ENCODE measurements around the gene ZBTB49.
"Not testable (repeated sequence)": the region's sequence is repeated elsewhere in the genome, so short reads cannot be mapped to it uniquely, and the experiment has no call there.

ZBTB49 gene

DNA sequence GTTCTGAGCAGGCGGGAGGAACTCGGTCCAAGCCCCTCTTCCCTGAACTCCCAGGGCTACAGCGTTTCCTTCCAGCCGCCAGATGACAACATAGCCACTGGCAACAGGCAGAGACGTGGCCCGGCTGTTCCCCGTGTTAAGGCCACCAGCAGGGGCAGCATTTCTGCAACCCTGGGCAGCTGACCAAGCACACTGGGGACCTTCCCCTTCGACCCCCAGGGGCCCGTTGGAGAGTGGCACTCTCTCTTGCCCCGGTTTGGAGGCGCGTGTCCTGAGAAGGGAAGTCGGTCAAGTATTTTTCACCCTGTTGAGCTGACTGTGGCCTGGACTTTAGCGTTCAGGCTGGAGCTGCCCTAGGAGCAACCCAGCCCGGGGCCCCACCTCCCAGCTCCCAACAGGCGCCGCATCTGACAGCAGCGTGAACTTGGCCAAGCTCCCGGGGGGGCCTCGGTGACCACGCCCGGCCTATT is 37.6 kb downstream of the ZBTB49 start:
- no peak for DNase-seq

DNA sequence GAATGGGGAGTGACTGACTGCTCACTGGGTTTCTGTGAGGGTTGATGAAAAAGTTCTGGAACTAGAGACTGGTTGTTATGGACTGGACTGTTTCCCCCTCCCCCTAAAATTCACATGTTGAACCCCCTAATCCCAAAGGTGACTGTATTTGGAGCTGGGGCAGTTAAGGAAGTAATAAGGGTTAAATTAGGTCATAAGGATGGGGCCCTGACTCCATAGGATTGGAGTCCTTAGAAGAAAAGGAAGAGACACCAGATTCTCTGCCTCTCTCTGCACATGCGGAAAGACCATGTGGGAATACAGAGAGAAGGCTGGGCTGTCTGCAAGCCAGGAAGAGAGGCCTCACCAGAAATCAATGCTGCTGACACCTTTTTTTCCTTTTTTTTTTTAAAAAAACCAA is 38.2 kb downstream of the ZBTB49 start:
- DNase-seq = no peak

DNA sequence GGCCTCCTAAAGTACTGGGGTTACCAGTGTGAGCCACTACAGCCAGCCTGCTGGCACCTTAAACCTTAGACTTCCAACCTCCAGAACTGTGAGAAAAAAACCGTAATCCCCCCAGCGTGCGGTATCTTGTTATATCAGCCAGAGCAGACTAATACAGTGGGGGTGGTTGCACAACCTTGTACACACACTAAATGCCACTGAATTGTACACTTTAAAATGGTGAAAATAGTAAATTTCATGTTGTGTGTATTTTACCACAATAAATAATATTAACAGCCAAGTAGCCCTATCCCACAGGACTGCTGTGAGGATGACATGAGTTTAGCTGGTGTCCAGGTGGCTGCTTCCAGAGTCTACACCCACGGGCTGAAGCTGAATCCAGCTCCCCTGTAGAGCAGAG is 38.8 kb downstream of the ZBTB49 start:
- DNase-seq = no peak

DNA sequence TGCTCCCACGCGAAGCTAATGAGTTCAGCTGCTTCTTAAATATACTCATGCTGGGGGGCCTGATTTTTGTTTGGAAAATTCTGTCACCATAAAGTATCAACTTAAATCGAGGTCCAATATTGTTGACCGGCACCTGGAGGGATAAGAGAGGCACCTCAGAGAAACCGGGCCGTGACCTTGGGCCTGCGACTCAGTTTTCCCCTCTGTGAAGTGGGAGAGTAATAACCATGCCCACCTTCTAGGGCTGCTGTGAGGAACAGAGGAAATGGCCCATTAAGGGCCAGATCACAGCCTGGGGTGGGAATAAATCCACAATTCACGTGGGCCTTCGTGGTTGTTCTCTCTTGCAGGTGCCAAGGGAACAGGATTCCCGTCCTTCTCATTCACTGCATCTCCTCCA is 39.4 kb downstream of the ZBTB49 start:
- no peak for DNase-seq

DNA sequence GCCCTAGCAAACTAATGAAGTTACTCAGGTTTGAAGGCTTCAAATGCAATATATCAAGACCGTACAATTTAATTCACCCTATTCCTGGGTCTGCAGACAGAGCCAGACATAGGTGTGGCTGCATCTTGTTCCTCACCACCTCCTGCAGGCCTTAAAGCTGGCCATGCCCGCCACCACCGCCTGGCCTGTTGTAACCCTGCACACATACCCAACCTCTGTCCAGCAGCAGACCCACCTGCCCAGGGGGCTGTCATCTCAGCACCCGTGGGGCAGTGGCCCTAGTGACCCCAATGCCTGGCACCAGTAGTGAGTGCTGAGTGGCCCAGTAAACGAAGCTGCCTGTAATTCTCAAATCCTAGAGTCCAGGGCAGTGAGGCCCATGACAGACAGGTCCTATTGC is 40.7 kb downstream of the ZBTB49 start:
- DNase-seq = no peak

DNA sequence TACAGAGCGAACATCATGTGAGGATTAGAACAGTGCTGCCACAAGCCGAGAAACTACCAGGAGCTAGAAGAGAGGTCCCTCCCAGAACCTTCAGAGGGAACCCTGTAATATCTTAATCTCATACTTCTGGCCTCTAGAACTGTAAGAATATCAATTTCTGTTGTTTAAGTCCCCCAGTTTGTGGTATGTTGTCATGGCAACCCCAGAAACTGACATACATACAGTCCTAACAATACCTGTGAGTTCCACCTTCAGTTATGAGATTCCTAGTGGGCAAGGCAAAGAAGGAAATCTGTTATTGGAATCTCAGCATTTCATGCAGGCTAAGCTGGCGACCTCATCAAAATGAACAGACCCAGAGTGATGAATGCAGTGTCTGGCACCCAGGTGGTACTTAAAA is 42.5 kb downstream of the ZBTB49 start:
- no peak for DNase-seq

DNA sequence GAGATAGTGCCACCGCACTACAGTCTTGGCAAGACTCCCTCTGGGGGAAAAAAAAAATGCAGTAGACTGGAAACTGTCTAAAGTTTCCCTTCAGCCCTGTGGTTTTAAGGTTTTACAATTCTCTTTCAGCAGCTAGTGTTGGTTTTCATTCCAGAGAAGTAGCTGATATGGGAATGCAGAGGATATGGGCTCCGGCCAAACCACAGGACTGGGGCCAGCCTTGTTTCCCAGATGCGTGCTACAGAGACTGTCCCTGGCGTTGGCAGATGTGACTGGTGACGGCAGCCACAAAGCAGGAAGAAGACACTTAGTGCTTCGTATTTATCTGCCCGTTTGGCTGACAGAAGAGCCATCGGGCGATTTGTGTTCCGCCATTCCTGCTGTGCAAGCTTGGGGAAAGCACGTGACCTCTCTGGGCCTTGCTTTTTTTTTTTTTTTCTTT is 43.2 kb downstream of the ZBTB49 start:
- no peak for DNase-seq

DNA sequence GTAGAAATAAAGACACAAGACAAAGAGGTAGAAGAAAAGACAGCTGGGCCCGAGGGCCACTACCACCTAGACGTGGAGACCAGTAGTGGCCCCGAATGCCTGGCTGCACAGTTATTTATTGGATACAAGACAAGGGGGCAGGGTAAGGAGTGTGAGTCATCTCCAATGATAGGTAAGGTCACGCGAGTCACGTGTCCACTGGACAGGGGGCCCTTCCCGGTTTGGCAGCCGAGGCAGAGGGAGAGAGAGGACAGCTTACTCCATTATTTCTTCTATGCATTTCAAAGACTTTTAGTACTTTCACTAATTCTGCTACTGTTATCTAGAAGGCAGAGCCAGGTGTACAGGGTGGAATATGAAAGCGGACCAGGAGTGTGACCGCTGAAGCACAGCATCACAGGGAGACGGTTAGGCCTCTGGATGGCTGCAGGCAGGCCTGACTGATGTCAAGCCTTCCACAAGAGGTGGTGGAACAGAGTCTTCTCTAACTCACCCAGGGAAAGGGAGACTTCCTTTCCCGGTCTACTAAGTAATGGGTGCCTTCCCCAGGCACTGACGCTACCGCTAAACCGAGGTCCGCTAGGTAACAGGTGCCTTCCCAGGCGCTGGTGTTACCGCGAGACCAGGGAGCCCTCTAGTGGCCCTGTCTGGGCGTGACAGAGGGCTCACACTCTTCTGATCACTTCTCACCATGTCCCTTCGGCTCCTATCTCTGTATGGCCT is 44.9 kb downstream of the ZBTB49 start:
- DNase-seq = peak; percentile 59

DNA sequence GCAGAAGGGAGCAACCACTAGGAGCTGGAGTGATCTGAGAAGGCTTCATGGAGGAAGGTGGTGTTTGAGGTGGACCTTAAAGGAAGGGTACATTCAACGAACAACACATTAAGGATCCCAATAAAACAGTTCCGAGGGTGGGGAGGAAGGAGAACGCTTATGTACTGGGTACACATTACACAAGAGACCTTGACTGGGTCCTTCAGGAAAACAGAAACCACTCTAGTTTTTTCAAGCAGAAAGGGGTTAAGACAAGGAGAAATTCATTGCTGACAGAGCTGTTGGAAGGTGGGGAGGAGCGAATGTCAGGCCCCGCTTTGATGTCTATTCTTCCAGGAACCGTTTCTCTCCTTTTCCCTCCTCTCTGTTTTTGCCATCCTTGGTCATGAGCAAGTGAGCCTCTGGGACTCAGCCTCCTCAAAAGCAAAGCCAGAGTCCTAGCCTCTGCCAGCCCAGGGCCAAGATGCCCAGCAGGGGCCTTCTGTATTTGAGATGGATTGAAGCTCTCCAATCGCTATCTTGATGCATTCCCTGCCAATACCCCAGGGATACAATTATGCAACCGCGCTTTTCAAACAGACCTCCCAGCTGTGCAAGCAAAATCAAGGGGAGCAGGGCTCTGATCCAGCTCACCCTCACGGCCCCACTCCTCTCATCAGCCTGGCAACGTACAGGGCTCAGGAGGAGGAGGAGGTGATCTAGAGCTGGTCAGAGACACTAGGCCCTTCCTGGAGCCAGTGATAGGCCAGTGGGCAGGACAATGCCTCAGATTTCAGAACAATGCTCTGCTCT is 48.4 kb downstream of the ZBTB49 start:
- no peak for DNase-seq

DNA sequence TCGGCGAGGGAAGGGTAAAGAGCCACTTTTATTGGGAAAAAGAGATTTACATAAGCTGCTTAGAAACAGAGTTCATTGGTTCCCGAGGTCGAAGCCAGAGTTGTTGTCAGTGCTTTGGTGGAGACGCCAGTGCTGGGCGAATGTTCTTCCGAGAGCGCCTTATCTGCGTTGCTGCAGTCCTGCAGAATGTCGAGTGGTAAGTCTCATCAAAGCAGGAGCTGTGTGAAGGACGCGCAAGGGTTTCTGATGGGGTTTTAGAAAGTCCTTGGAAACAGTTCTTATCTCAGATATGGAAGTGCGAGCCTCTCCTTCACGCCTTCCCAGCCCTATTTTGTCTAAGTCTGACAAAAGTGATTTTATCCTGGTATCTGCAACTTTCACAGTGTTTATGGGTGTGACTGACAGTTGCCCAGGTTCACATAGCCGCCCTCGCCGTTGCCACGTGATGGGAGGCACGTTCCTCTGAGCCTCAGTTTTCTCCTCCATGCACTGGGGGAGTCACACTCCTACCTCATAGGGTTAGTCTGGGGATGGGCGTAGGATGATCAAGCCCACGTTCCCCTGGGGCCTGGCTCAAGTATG is 49.5 kb downstream of the ZBTB49 start:
- no peak for DNase-seq

DNA sequence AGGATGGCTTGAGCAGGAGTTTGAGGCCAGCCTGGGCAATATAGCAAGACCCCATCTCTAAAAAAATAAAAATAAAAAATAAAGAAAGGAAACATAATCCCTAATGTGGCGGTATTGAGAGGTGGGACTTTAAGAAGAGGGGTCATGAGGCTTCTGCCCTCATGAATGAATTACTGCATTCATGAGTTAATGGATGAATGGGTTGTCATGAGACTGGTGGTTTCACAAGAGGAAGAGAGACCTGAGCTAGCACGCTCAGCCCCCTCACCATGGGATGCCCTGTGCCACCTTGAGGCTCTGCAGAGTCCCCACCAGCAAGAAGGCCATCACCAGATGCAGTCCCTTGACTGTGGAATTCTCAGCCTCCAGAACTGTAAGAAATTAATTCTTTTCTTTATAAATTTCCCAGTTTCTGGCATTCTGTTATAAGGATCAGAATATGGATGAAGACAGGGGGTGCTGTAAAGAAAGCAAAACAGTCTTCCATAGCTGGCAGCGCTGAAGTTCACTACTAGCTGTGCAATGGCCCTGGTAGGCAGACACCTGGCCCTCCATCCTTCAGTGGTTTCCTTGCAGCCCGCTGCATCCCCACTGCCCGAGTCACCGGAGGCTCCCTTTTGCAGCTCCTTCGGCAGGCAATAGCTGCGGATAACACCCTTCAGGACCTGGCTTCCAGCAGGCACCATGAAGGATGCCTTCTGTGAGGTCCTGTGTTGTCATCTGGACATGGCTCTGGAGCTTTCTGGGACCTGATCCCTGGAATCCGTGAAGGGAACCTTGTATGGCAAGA is 52.0 kb downstream of the ZBTB49 start:
- no peak for DNase-seq

DNA sequence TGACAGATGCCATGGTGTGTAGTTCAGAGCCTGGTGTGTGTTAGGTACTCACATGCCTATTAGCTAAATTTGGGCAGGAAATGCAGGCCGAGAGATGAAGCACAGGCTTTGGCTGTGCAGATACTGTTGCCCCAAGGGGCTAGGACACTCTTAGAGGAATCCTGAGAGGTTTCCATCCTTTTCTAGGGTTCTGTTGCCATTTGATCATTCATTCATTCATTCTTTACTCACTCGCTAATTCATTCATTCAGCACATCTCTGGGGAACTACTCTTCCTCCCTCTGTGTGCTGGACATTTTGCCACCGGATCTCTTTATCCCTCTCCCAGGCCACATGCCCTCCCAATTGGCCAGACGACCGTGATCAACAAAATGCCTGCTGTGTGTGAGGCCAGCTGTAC is 53.0 kb downstream of the ZBTB49 start:
- no peak for DNase-seq

DNA sequence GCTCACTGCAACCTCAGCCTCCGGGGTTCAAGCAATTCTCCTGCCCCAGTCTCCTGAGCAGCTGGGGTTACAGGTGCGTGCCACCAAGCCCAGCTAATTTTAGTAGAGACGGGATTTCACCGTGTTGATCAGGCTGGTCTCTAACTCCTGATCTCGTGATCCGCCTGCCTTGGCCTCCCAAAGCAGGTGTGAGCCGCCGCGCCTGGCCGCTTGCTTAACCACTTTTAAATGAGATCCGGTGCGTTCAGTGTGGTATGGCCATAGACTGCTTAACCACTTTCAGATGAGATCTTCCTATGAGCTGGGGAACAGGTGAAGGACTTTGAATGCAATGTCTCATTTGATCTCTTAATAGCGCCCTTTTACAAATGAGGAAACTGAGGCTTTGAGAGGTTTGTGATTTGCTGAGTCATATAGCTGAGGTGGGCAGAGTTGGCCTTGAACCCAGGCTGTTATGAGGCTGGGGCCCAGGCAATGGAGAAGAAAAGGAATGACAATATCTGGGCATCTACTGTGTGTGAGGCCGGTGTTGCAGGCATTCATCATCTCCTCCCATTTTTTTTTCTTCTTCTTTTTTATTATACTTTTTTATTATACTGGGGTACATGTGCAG is 55.0 kb downstream of the ZBTB49 start:
- no peak for DNase-seq

DNA sequence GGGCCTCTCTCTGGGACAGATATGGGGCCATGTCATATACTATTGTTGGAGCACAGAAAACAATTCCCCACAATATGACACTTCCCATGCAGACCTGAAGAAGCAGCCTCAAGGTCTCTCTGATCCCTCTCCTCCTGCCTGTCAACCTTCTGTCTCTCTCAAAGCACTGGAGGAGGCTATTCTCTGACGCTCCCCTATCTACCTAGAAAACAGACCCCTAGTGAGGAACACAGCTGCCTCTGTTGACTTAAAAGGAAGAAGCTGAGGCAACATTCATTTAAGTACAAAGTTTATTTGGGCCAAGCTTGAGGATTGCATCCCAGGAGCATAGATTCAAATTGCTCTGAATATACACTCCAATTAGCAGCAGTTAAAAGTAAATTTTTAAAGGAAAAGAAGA is 57.5 kb downstream of the ZBTB49 start:
- DNase-seq = no peak

DNA sequence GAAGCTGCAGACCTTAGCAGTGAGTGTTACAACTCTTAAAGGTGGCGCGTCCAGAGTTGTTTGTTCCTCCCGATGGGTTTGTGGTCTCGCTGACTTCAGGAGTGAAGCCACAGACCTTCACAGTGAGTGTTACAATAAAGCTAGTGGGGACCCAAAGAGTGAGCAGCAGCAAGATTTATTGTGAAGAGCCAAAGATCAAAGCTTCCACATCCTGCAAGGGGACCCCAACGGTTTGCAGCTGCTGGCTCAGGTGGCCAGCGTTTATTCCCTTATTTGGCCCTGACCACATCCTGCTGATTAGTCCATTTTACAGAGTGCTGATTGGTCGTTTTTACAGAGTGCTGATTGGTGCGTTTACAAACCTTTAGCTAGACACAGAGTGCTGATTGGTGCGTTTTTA is 58.5 kb downstream of the ZBTB49 start:
- not testable (repeated sequence) for DNase-seq

DNA sequence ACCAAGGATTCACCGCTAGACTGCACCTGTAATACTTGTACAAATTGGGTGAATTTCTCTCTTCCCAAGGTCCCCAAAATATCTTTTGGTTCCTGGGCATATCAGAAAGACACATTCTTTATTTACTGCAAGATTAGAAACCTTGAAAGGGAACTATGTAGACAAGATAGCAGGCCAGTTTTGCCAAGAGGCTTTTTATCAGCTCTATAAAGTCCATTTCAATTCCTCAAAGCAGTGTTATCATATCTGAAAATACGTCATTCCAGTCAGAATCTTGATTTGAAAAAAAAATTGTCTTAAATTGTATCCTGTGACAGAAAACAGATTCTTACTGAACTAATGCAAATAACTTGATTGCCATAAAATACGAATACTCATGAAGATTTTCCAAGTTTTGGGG is 59.8 kb downstream of the ZBTB49 start:
- DNase-seq = no peak

DNA sequence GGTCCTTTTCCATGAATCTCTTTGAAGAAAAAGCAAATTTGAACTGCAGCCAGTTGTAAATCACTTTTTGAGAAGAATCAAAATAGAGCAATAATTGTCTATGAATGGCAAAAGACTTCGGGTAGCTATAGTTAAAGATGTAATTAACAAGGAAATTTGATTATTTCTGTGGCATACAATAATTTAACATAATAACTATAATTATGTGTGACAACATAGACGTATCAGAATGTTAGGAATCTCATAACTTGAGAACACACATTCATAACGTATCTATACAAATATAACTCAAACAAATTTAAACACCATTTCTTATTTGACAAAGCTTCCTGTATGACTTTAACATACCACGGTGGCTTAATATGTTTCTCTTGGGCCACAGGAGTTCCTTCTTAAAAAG is 60.9 kb downstream of the ZBTB49 start:
- DNase-seq = no peak

DNA sequence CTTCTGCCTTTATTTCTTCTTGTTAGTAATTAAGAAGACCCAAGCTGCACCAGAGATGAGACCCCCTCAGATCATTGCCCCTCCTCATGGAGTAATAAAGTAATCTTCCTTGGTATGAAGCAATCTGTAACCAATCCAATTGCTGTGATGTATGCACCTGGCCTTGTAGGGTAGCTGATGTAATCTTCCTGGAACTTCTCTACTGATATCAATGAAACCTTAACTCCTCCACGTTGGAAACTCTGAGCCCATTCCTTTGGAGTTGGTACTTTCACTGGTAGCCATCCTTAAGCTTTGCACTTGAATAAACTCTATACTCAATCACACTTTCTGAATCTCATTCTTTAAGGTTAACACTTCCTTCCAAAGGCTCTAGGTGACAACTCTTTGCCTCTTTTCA is 65.3 kb downstream of the ZBTB49 start:
- no peak for DNase-seq

DNA sequence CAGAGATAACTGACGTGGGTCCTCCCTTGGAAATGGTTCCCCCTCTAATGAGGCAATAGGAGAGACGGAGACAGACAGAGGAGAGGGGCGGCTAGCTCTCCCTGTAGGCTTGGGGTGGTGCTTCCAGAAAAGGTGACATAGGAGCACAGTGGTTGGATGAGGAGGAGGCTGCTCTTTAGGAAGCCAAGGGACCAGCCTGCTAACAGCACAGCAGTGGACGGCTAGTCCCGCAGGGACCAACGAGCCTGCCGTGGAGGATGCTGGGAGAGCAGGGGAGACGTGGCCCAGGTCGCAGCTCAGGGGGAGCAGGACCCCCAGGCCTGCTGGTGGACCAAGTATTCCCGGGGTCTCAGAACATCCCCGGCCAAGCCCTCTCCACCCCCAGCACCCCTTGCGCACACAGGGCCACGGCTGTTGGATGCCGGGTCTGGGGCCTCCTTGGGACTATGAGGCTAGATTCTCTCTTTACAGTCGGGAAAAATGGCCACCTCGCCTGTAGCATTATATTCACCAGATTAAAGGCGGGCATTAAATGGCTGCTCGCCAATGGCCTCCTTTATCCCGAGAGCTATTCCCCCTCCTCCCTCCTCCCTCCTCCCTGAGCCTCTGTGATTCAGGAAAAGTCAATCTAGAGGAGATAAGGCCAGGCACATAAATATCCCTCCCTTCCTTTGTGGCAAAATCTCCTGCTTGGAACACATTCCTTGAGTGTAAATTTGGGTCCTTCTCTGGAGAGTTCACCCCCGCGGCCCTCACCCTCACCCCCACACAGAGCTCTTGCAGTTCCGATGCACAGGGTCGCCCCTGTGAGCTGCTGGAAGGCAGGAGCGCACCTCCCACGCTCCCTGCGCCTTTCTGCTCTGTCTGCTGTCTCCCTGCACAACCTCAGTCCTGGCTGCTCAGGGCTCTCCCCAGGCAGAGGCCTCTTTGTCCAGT is 66.3 kb downstream of the ZBTB49 start:
- no peak for DNase-seq

DNA sequence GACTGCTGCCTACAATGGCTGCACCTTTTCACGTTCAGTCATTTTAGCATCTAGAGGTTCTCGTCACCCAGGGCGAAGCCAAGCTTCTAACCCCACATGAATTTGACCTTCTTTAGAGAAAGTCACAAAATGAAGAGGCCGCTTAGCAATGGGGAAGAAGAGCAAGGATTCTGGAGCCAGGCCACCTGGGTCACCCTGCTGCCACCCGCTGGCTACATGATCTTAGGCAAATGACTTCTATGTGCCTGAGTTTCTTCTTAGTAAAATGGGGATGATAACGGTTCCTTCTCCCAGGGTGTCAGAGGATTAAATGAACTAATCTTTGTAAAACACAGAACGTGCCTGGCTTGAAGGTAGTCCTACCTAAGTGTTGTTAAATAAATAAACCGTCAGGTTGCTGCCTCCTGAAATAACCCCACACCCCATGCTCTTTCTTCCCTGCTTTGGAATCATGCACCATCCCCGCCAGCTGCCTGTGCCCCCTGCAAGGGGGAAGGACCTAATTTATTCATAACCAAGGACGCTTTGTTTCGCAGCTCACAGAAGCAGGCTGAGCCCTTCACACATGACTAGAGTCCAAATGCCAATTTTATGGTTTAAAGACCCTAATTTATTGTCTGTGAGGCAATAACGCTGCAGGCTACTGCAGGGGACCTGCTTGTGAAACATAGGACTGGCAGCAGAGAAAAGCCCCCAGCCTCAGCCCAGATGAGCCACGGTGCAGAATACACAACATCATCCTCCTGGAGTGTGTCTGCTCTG is 68.2 kb downstream of the ZBTB49 start:
- DNase-seq = no peak

DNA sequence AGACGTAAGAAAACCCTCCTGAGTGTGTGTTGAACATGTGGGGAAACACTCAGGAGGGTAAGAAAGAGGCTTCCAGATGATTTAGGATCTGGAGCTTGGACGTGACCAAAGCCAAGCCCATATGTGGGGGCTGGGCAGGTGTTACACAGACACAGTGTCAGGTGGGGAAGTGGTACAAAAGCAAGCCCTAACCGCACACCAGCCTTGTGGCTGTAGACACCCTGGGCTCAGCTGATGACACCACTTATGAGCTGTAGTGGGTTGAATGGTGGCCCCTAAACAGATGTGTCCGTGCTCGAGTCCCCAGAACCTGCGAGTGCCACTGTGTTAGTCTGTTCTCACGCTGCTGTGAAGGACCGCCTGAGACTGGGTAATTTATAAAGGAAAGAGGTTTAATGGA is 71.8 kb downstream of the ZBTB49 start:
- no peak for DNase-seq
